SKM-1 (cell line): ENCODE results near the gene MAPK9.

ENCODE experiments used
- DNase-seq: peaks from one replicate; lab custom pipeline; 2025; ENCODE audit not compliant: unreplicated experiment; lab: John Stamatoyannopoulos, UW

MAPK9 gene

GRCh38 chr5:180207593-180207992, 84.3 kb downstream of the MAPK9 start:
- no peak for DNase-seq

GRCh38 chr5:180206993-180207392, 84.9 kb downstream of the MAPK9 start:
- no peak for DNase-seq

GRCh38 chr5:180205916-180206315, 86.0 kb downstream of the MAPK9 start:
- no peak for DNase-seq

GRCh38 chr5:180204276-180204819, 87.5 kb downstream of the MAPK9 start:
- DNase-seq = no peak

- DNase-seq = no peak
Measured at GRCh38 chr5:180202939-180203573, 88.8 kb downstream of the MAPK9 start.

GRCh38 chr5:180201051-180201987, 90.6 kb downstream of the MAPK9 start:
- peak; percentile 31 for DNase-seq

GRCh38 chr5:180199390-180199789, 92.5 kb downstream of the MAPK9 start:
- no peak for DNase-seq

- no peak for DNase-seq
Measured at GRCh38 chr5:180198208-180198607, 93.7 kb downstream of the MAPK9 start.

GRCh38 chr5:180197016-180197702, 94.7 kb downstream of the MAPK9 start:
- DNase-seq = no peak

GRCh38 chr5:180194410-180195345, 97.2 kb downstream of the MAPK9 start:
- DNase-seq = no peak

GRCh38 chr5:180193749-180194375, 98.0 kb downstream of the MAPK9 start:
- no peak for DNase-seq

GRCh38 chr5:180191716-180192115, 100.2 kb downstream of the MAPK9 start:
- DNase-seq = no peak

- no peak for DNase-seq
Measured at GRCh38 chr5:180187767-180188166, 104.1 kb downstream of the MAPK9 start.
